Measurements from ENCODE around the gene ZNF18.

DNA sequence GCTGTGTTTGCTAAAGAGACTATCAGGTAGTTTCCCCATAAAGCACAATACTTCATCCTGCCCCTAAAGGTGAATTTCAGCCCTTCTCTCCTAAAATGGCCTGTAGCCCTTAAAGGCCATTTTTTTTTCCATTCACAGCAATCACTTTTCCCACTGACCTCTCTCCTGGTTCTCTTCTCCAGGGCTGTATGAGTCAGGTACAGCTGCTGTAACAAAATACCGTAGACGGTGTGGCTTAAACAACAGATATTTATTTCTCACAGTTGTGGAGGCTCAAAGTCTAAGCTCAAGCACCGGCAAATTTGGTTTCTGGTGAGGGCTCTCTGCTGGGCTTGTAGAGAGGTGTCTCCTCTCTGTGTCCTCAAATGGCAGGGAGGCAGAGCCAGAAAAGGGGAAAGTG, 44.7 kb downstream of the ZNF18 start:
- TF ChIP-seq, protein P1, sequence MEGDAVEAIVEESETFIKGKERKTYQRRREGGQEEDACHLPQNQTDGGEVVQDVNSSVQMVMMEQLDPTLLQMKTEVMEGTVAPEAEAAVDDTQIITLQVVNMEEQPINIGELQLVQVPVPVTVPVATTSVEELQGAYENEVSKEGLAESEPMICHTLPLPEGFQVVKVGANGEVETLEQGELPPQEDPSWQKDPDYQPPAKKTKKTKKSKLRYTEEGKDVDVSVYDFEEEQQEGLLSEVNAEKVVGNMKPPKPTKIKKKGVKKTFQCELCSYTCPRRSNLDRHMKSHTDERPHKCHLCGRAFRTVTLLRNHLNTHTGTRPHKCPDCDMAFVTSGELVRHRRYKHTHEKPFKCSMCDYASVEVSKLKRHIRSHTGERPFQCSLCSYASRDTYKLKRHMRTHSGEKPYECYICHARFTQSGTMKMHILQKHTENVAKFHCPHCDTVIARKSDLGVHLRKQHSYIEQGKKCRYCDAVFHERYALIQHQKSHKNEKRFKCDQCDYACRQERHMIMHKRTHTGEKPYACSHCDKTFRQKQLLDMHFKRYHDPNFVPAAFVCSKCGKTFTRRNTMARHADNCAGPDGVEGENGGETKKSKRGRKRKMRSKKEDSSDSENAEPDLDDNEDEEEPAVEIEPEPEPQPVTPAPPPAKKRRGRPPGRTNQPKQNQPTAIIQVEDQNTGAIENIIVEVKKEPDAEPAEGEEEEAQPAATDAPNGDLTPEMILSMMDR (IDR thresholded peaks at IDR 0.05; ENCODE audit: poor library complexity) = no peak
- no peak for TF ChIP-seq EZH2 (IDR thresholded peaks at IDR 0.05; ENCODE audit: borderline replicate concordance)

Measured in hepatocyte (in vitro differentiated cells).